PFSK-1 (cell line): Measurements from ENCODE around the gene BET1.

Experiments used
- FOXP2 ChIP-seq: optimal IDR thresholded peaks from 2 replicates; pipeline ENCODE3; 2011; ENCODE audit warnings: borderline replicate concordance, control low read depth, inconsistent platforms; ENCODE audit not compliant: insufficient read depth; ENCODE audit errors: extremely low read length, extremely low read depth
- POLR2AphosphoS5 ChIP-seq: IDR thresholded peaks from 2 replicates; pipeline ENCODE4 v1.6.1; 2012; ENCODE audit warnings: low read depth, mild to moderate bottlenecking, control low read depth, low read length, moderate library complexity
- REST ChIP-seq, 2 experiments: IDR thresholded peaks; 2 replicates each; pipeline versions ENCODE4 v1.6.1 to v1.8.0; 2011 to 2012; ENCODE audit warnings: low read depth in 2 of 2, low read length in 2 of 2, control low read depth in 1 of 2, inconsistent platforms in 1 of 2, mild to moderate bottlenecking in 1 of 2, moderate library complexity in 1 of 2; ENCODE audit not compliant: insufficient read depth in 1 of 2
- SIN3A ChIP-seq: IDR thresholded peaks from 2 replicates; pipeline ENCODE4 v1.6.1; 2012; ENCODE audit warnings: mild to moderate bottlenecking, low read length, moderate library complexity, borderline replicate concordance; ENCODE audit not compliant: insufficient read depth
- TAF1 ChIP-seq: IDR thresholded peaks from 2 replicates; pipeline ENCODE4 v1.6.1; 2012; ENCODE audit warnings: low read length, control low read depth, borderline replicate concordance; ENCODE audit not compliant: insufficient read depth

The BET1 gene

GRCh38 chr7:93985101-93985500, 19.1 kb downstream of the BET1 start:
- TF ChIP-seq POLR2AphosphoS5 = no peak
- no peak for TF ChIP-seq TAF1

DNA sequence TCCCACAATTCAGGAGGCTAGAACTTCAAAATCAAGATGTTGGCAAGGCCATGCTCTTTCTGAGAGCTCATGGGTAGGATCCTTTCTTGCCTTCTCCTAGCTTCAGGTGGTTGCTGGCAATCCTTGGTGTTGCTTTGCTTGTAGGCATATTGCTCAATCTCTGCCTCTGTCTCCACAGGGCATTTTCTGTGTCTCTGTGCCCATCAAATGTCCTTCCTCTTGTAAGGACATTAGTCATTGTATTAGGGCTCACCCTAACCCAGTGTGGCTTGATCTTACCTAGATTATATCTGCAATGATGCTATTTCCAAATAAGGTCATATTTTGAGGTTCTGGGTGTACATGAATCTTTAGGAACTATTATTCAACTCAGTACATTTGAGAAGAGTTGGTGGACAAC, 20.1 kb downstream of the BET1 start:
- TF ChIP-seq POLR2AphosphoS5 = no peak
- TF ChIP-seq FOXP2 = no peak
- TF ChIP-seq TAF1 = no peak
- TF ChIP-seq REST (IDR thresholded peaks at IDR 0.05; ENCODE audit: insufficient read depth in 1 of 2, low read depth in 2 of 2, low read length in 2 of 2) = no peak
- no peak for TF ChIP-seq SIN3A

- no peak for TF ChIP-seq SIN3A
- no peak for TF ChIP-seq POLR2AphosphoS5
- TF ChIP-seq FOXP2 = no peak
- no peak for TF ChIP-seq TAF1
- TF ChIP-seq REST (IDR thresholded peaks at IDR 0.05; ENCODE audit: insufficient read depth in 1 of 2, low read depth in 2 of 2, low read length in 2 of 2) = no peak
Observed at GRCh38 chr7:93981480-93981874, 22.7 kb downstream of the BET1 start.

DNA sequence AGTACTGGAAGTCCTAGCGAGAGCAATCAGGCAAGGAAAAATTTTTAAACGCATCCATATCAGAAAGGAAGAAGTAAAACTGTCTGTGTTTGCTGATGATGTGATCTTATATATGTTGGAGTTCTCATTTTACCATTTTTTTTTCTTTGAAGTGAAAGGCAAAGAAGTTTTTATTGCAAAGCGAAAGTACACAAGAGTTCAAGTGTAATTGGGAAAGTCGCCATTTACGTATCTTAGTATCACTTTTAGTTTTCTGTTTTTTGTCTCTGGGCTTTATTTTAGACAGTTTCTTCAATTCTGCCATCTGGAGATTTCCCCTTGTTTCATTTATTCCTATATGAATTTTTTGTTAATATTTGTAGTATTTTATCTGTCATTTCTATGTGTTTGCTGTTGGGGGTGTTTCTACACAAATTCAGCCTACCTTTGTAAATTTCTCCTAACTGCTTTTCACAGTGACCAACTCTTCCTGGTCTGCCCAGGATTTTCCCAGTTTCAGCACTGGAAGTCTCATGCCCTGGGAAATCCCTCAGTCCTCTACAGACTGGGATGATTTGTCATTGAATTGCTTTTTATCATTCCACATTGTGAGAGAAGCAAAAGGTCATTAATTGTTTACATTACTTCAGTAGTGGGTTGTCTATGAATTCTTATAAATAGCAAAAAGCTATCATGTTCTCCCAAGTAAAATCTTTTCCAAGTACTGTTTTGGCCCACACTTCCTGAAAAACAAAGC, 23.2 kb downstream of the BET1 start:
- TF ChIP-seq SIN3A (no peak), REST (IDR thresholded peaks at IDR 0.05; ENCODE audit: insufficient read depth in 1 of 2, low read depth in 2 of 2, low read length in 2 of 2) (no peak), TAF1 (no peak), FOXP2 (no peak), POLR2AphosphoS5 (no peak)

- TF ChIP-seq POLR2AphosphoS5 (no peak), REST (IDR thresholded peaks at IDR 0.05; ENCODE audit: insufficient read depth in 1 of 2, low read depth in 2 of 2, low read length in 2 of 2) (no peak), TAF1 (no peak), FOXP2 (no peak), SIN3A (no peak)
Observed at GRCh38 chr7:93977211-93977950, 26.8 kb downstream of the BET1 start.
